ENCODE measurements around the gene MTAP.

The MTAP gene

GRCh38 chr9:21801683-21802417 lies 586 bp upstream of the MTAP start:
- no peaks in the 10 kb centered on the region for H3K27me3 ChIP-seq (ENCODE audit: control insufficient read depth, insufficient read depth, low read length)

GRCh38 chr9:21803649-21804048 lies 1.2 kb downstream of the MTAP start:
- H3K4me1 ChIP-seq: no peaks in the 10 kb centered on the region
- H3K27ac ChIP-seq: no peak overlapping the region

More at GRCh38 chr9:21801683-21802417, 586 bp upstream of the MTAP start:
- TF ChIP-seq, protein P1, sequence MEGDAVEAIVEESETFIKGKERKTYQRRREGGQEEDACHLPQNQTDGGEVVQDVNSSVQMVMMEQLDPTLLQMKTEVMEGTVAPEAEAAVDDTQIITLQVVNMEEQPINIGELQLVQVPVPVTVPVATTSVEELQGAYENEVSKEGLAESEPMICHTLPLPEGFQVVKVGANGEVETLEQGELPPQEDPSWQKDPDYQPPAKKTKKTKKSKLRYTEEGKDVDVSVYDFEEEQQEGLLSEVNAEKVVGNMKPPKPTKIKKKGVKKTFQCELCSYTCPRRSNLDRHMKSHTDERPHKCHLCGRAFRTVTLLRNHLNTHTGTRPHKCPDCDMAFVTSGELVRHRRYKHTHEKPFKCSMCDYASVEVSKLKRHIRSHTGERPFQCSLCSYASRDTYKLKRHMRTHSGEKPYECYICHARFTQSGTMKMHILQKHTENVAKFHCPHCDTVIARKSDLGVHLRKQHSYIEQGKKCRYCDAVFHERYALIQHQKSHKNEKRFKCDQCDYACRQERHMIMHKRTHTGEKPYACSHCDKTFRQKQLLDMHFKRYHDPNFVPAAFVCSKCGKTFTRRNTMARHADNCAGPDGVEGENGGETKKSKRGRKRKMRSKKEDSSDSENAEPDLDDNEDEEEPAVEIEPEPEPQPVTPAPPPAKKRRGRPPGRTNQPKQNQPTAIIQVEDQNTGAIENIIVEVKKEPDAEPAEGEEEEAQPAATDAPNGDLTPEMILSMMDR (IDR thresholded peaks at IDR 0.05): no peak
- Histone ChIP-seq H3K4me2 (ENCODE audit: low read length) (peak overlapping the region; percentile 99), H3K4me3 (ENCODE audit: low read depth, low read length) (peak overlapping the region; percentile 88), H3K27ac (peak overlapping the region; percentile 75), H3K4me1 (no peaks in the 10 kb centered on the region), H3K36me3 (ENCODE audit: control insufficient read depth, insufficient read depth, low read length) (no peaks in the 10 kb centered on the region), H2AFZ (peak overlapping the region; percentile 84), H3K9ac (peak overlapping the region; percentile 8), H3K9me3 (ENCODE audit: control insufficient read depth, low read length) (no peaks in the 10 kb centered on the region), H3K79me2 (no peaks in the 10 kb centered on the region)

GRCh38 chr9:21804331-21804730 lies 1.9 kb downstream of the MTAP start:
- no peak overlapping the region for H3K27ac ChIP-seq

More at GRCh38 chr9:21803649-21804048, 1.2 kb downstream of the MTAP start:
- no peaks in the 10 kb centered on the region for H3K36me3 ChIP-seq (ENCODE audit: control insufficient read depth, insufficient read depth, low read length)
- H3K27me3 ChIP-seq (ENCODE audit: control insufficient read depth, insufficient read depth, low read length): no peaks in the 10 kb centered on the region
- peak overlapping the region; percentile 99 for H3K4me2 ChIP-seq (ENCODE audit: low read length)
- peak overlapping the region; percentile 88 for H3K4me3 ChIP-seq (ENCODE audit: low read depth, low read length)
- no peak overlapping the region for H2AFZ ChIP-seq
- H3K79me2 ChIP-seq: no peaks in the 10 kb centered on the region
- no peaks in the 10 kb centered on the region for H3K9me3 ChIP-seq (ENCODE audit: control insufficient read depth, low read length)
- TF ChIP-seq, protein P1 (IDR thresholded peaks at IDR 0.05): no peak
- no peak overlapping the region for H3K9ac ChIP-seq

GRCh38 chr9:21804791-21805190 lies 2.4 kb downstream of the MTAP start:
- no peaks in the 10 kb centered on the region for H3K9me3 ChIP-seq (ENCODE audit: control insufficient read depth, low read length)
- no peak overlapping the region for H3K9ac ChIP-seq
- no peak overlapping the region for H2AFZ ChIP-seq
- H3K4me2 ChIP-seq (ENCODE audit: low read length): no peak overlapping the region
- H3K27ac ChIP-seq: no peak overlapping the region
- H3K4me3 ChIP-seq (ENCODE audit: low read depth, low read length): no peak overlapping the region
- no peaks in the 10 kb centered on the region for H3K4me1 ChIP-seq
- H3K36me3 ChIP-seq (ENCODE audit: control insufficient read depth, insufficient read depth, low read length): no peaks in the 10 kb centered on the region
- TF ChIP-seq, protein P1 (IDR thresholded peaks at IDR 0.05): no peak
- no peaks in the 10 kb centered on the region for H3K27me3 ChIP-seq (ENCODE audit: control insufficient read depth, insufficient read depth, low read length)
- H3K79me2 ChIP-seq: no peaks in the 10 kb centered on the region

More at GRCh38 chr9:21804331-21804730, 1.9 kb downstream of the MTAP start:
- Histone ChIP-seq H2AFZ (no peak overlapping the region), H3K4me3 (ENCODE audit: low read depth, low read length) (no peak overlapping the region), H3K27me3 (ENCODE audit: control insufficient read depth, insufficient read depth, low read length) (no peaks in the 10 kb centered on the region), H3K4me1 (no peaks in the 10 kb centered on the region), H3K9ac (no peak overlapping the region), H3K36me3 (ENCODE audit: control insufficient read depth, insufficient read depth, low read length) (no peaks in the 10 kb centered on the region), H3K4me2 (ENCODE audit: low read length) (no peak overlapping the region), H3K79me2 (no peaks in the 10 kb centered on the region), H3K9me3 (ENCODE audit: control insufficient read depth, low read length) (no peaks in the 10 kb centered on the region)
- TF ChIP-seq, protein P1 (IDR thresholded peaks at IDR 0.05): no peak

GRCh38 chr9:21806644-21807043 lies 4.2 kb downstream of the MTAP start:
- no peaks in the 10 kb centered on the region for H3K9me3 ChIP-seq (ENCODE audit: control insufficient read depth, low read length)
- H3K4me1 ChIP-seq: no peaks in the 10 kb centered on the region
- no peak overlapping the region for H3K27ac ChIP-seq
- H3K4me3 ChIP-seq (ENCODE audit: low read depth, low read length): no peak overlapping the region
- H3K9ac ChIP-seq: no peak overlapping the region
- no peak overlapping the region for H3K4me2 ChIP-seq (ENCODE audit: low read length)
- TF ChIP-seq, protein P1 (IDR thresholded peaks at IDR 0.05): no peak
- H3K36me3 ChIP-seq (ENCODE audit: control insufficient read depth, insufficient read depth, low read length): no peaks in the 10 kb centered on the region
- no peak overlapping the region for H2AFZ ChIP-seq
- no peaks in the 10 kb centered on the region for H3K79me2 ChIP-seq
- H3K27me3 ChIP-seq (ENCODE audit: control insufficient read depth, insufficient read depth, low read length): no peaks in the 10 kb centered on the region

Data from parathyroid adenoma (tissue), 2 donors.